Upper lobe of right lung (tissue), 1 donor: ENCODE data around the gene TP53AIP1. TPM values are rescaled to one million over a fixed set of nuclear protein-coding genes. Genes with fewer than 3 reads are reported as not detected.

ENCODE experiments used
- ATAC-seq: fragments of 200-7000 bp; cut with Tn5 transposase; one replicate; pipeline ENCODE4 v1.9.1; 2020; ENCODE audit warnings: mild to moderate bottlenecking, moderate library complexity
- DNase-seq: peaks from one replicate; pipeline ENCODE4 v3.0.0-alpha.2; 2020
- H3K27ac ChIP-seq: fragments of 200-600 bp; one replicate; pipeline ENCODE4 v1.8.0; 2022
- H3K27me3 ChIP-seq: fragments of 200-600 bp; one replicate; pipeline ENCODE4 v1.8.0; 2022; ENCODE audit warnings: mild to moderate bottlenecking
- H3K36me3 ChIP-seq: fragments of 200-600 bp; one replicate; pipeline ENCODE4 v1.8.0; 2022
- H3K4me1 ChIP-seq: fragments of 200-600 bp; one replicate; pipeline ENCODE4 v1.8.0; 2022
- H3K4me3 ChIP-seq: fragments of 200-600 bp; one replicate; pipeline ENCODE4 v1.8.0; 2022; ENCODE audit warnings: mild to moderate bottlenecking
- H3K9me3 ChIP-seq: fragments of 200-600 bp; one replicate; pipeline ENCODE4 v1.8.0; 2022
- intact Hi-C: fragments of 100-400 bp; cut with DNase I; formaldehyde crosslinking; loops from one replicate; pipeline ENCODE4 v1.11.0; 2022
- total RNA-seq: library from RNA; stranded (reverse); fragmentation: NEBNext Ultra II Directional; extraction: Animal tissue kit (Norgen Biotek cat#: 25700); gene quantifications from one replicate; pipeline ENCODE4 v1.2.1, GENCODE V29; 2021
- TF ChIP-seq, protein P1 (sequence below): fragments of 200-600 bp; IDR thresholded peaks from one replicate; pipeline ENCODE4 v1.8.0; 2022; ENCODE audit warnings: antibody characterized with exemption
- donor health status: DM: no; HTN: yes; CAD: no; lungs with severe emphysema.

TP53AIP1 gene
- total RNA-seq, 1 donor from 2014 or later = not detected

DNA sequence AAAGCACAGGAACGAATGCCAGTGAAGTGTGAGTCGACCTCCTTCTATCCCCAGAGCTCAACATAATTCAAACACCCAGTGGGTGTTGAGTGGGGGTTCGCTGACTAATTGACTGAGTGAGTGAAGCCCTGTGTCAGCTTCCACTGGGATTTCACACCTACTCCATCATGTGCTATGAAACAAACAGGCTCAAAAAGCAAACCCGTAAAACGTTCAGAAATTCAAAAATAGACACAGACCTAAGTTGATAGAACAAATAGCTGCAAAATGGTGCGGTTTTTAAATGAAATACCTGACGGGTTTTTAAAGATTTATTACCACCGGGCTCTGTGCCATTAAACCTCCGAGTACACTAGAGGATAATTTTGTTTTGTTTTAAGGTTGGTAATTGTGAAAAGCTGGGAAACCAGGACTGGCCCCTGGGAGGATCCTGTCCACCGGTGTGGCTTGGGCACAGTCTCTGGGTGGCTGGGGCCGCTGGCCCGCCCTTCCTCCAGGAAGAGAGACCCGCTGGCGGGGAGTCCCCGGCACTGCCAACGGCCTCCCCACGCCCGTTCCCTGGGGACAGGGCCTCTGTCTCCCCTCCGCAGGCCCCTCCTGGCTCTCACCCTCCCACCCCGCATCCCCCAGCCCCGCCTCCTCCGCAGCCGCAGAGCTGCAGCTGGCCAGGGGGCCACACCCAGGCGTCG is 37.9 kb downstream of the TP53AIP1 start:
- peak; percentile 52 for ATAC-seq
- H3K4me3 ChIP-seq = peak overlapping the region; percentile 60
- TF ChIP-seq, protein P1, sequence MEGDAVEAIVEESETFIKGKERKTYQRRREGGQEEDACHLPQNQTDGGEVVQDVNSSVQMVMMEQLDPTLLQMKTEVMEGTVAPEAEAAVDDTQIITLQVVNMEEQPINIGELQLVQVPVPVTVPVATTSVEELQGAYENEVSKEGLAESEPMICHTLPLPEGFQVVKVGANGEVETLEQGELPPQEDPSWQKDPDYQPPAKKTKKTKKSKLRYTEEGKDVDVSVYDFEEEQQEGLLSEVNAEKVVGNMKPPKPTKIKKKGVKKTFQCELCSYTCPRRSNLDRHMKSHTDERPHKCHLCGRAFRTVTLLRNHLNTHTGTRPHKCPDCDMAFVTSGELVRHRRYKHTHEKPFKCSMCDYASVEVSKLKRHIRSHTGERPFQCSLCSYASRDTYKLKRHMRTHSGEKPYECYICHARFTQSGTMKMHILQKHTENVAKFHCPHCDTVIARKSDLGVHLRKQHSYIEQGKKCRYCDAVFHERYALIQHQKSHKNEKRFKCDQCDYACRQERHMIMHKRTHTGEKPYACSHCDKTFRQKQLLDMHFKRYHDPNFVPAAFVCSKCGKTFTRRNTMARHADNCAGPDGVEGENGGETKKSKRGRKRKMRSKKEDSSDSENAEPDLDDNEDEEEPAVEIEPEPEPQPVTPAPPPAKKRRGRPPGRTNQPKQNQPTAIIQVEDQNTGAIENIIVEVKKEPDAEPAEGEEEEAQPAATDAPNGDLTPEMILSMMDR = no peak
- no peaks in the 10 kb centered on the region for H3K36me3 ChIP-seq
- peak overlapping the region; percentile 75 for H3K27ac ChIP-seq
- no peaks in the 10 kb centered on the region for H3K9me3 ChIP-seq
- intact Hi-C loops = no loop called here
- DNase-seq = no peak
- peaks cover 40% of the 10 kb centered on the region for H3K4me1 ChIP-seq
- no peaks in the 10 kb centered on the region for H3K27me3 ChIP-seq

DNA sequence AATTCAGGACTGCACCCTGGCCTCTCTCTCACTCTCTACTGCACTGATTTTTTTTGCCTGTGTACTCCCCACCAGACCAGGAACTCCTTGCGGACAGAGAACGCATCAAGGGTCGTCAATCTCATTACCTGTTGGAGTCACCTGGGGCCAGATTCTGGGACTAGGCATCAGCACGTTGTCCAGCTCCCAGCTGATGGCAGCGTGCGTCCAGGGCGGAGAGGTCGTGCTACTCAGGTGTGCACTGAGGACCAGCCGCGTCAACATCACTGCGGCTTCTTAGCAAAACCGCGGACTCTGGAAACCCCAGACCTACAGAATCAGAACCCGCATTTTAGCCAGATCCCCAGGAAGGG is 38.4 kb downstream of the TP53AIP1 start:
- H3K4me3 ChIP-seq = no peak overlapping the region

DNA sequence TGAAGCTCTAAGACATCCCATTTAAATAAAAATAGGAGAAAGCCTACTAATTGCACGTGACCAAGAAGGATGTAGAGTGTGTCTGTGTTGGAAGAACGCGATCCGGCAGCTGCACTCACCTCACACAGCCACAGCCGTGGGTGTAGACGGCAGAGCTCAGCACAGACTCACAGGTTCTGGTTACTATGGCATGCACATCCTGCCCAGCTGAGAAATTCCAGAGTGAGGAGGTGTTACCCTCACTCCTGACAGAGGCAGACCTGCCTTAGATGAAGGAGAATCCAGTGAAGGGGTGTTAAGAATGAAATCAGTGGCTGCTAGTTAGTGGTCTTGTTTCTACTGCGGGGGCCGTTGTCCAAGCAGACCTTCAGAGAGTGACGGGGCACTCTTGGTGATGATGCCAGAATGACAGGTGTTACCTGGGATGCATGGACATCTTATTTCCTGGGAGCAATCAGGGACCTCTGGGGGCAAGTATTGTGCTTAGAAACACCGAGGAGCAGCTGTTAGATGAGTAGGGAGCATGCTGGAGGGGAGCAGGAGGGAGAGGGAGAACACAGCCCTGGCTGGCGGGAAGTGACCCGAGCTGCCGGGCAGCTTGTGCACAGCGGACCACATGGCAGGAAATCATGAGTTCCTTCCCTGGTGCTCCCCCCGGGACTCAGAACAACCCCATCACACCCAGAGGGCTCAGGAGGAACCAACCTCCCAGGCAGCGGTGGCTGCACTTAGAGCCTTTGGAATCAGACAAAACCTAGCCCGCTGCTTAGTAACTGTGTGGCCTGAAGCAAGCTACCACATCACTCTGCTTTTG is 39.2 kb downstream of the TP53AIP1 start:
- DNase-seq = peak; percentile 73

More for the DNA sequence above, 38.4 kb downstream of the TP53AIP1 start:
- Histone ChIP-seq H3K4me1 (peaks cover 40% of the 10 kb centered on the region), H3K36me3 (no peaks in the 10 kb centered on the region), H3K27me3 (no peaks in the 10 kb centered on the region), H3K27ac (no peak overlapping the region), H3K9me3 (no peaks in the 10 kb centered on the region)
- DNase-seq (no peak), ATAC-seq (no peak)
- TF ChIP-seq, protein P1 = no peak
- intact Hi-C loops = no loop called here

DNA sequence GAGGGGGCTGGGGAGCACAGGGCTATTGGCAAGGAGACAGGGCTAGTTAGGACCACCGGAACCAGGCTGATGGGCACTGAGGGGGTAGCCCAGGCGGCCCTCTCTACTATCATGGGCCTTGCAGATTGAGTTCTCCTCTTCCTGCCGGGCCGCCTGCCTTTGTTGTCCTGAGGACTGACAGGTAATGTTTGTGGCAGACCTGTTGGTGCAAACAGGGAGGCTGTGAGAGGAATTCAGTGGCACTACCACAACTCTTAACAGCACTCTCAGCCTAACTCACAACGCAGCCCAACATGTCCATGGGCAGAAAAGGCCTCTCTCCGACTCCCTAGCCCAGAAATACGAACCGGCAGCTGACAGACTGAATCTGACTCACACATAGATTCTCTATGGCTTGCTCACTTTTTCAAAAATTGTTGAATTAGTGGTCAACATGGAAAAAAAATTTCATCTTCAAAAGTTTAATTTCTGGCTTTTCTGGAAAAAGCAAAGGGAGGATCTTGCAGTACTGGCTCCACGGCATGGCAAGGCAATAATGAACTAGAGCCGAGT is 40.1 kb downstream of the TP53AIP1 start:
- H3K9me3 ChIP-seq = no peaks in the 10 kb centered on the region
- no peak for ATAC-seq
- H3K27ac ChIP-seq = no peak overlapping the region
- H3K4me1 ChIP-seq = peaks cover 32% of the 10 kb centered on the region
- TF ChIP-seq, protein P1 = no peak
- no peaks in the 10 kb centered on the region for H3K27me3 ChIP-seq
- DNase-seq = no peak
- no peak overlapping the region for H3K4me3 ChIP-seq
- H3K36me3 ChIP-seq = no peaks in the 10 kb centered on the region
- intact Hi-C loops = no loop called here

More for the DNA sequence above, 39.2 kb downstream of the TP53AIP1 start:
- H3K9me3 ChIP-seq = no peaks in the 10 kb centered on the region
- TF ChIP-seq, protein P1 = no peak
- no peaks in the 10 kb centered on the region for H3K36me3 ChIP-seq
- intact Hi-C loops = no loop called here
- H3K4me3 ChIP-seq = no peak overlapping the region
- ATAC-seq = peak; percentile 50
- no peak overlapping the region for H3K27ac ChIP-seq
- H3K27me3 ChIP-seq = no peaks in the 10 kb centered on the region
- H3K4me1 ChIP-seq = peaks cover 35% of the 10 kb centered on the region

DNA sequence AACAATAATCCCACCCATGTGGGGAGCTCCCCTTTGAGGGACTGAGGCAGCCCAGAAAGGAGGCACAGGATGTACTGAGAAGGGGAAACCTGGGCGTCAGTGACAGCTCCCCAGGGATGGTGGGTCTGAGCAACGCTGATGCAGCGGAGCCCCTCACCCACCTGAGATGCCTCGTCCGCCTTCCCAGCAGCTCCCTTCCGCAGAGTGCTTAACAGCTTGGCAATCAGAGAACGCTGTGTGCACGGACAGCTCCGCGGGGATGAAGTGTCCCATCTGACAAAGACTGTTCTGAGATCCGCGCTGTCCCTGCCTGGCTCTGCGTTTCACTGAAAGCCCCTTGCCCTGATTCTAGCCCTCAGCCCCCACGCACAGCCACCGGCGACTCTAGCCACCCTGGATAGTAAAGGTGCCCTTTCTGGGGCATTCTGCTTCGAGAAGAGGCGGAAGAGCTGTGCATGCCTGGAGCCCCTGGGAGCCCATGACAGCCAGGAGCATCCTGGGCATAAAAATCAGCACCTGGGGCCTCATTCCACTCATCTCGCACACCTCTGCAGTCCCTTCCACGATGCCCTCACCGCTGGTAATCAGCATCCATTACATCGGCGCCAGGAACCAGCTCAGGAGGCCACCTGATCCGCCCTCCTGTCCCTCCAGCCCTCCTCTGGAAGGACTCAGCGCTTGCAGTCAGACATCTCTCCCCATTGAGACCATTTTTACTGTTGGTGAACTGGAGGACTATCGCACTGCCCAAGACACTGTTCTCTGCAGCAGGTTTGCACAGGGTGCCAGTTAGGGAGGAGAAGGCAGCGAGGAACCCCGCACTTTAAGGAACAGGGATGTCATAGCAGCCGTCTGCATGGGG is 40.8 kb downstream of the TP53AIP1 start:
- ATAC-seq (no peak), DNase-seq (no peak)
- Histone ChIP-seq H3K27me3 (no peaks in the 10 kb centered on the region), H3K4me3 (no peak overlapping the region), H3K9me3 (no peaks in the 10 kb centered on the region), H3K27ac (no peak overlapping the region), H3K4me1 (peaks cover 31% of the 10 kb centered on the region), H3K36me3 (no peaks in the 10 kb centered on the region)
- intact Hi-C loops = no loop called here
- TF ChIP-seq, protein P1 = no peak
